ENCODE results near the gene NBPF14.
"Not testable (repeated sequence)": the region's sequence is repeated elsewhere in the genome, so short reads cannot be mapped to it uniquely, and the experiment has no call there.

NBPF14 gene, protein sequence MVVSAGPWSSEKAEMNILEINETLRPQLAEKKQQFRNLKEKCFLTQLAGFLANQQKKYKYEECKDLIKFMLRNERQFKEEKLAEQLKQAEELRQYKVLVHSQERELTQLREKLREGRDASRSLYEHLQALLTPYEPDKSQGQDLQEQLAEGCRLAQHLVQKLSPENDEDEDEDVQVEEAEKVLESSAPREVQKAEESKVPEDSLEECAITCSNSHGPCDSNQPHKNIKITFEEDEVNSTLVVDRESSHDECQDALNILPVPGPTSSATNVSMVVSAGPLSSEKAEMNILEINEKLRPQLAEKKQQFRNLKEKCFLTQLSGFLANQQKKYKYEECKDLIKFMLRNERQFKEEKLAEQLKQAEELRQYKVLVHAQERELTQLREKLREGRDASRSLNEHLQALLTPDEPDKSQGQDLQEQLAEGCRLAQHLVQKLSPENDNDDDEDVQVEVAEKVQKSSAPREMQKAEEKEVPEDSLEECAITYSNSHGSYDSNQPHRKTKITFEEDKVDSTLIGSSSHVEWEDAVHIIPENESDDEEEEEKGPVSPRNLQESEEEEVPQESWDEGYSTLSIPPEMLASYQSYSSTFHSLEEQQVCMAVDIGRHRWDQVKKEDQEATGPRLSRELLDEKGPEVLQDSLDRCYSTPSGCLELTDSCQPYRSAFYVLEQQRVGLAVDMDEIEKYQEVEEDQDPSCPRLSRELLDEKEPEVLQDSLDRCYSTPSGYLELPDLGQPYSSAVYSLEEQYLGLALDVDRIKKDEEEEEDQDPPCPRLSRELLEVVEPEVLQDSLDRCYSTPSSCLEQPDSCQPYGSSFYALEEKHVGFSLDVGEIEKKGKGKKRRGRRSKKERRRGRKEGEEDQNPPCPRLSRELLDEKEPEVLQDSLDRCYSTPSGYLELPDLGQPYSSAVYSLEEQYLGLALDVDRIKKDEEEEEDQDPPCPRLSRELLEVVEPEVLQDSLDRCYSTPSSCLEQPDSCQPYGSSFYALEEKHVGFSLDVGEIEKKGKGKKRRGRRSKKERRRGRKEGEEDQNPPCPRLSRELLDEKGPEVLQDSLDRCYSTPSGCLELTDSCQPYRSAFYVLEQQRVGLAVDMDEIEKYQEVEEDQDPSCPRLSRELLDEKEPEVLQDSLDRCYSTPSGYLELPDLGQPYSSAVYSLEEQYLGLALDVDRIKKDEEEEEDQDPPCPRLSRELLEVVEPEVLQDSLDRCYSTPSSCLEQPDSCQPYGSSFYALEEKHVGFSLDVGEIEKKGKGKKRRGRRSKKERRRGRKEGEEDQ (N-terminal part only)

DNA sequence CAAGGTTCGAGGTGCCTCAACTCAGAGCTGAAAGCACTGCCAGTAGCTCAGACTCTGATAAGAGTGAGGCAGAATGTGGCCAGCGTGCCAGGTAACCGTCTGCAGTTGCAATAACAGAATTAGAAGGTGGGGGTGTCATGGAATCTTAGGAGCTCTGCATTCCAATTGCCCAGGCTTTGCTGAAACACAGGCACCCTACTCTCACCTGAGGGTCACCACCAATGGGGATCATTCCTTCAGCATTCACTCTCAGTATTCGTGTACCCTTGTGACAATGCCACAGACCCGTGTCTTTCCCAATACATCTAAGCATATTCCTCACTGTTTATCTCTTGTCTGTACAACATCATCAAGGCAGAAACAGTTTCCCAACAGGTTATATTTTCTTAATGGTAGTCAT, at the start of gene NBPF14:
NBPF14 (minus strand) TSS at position 101 of the 400 bp plus-strand sequence. CDS start 294 bp downstream, outside the sequence.
- DNase-seq: not testable (repeated sequence)

DNA sequence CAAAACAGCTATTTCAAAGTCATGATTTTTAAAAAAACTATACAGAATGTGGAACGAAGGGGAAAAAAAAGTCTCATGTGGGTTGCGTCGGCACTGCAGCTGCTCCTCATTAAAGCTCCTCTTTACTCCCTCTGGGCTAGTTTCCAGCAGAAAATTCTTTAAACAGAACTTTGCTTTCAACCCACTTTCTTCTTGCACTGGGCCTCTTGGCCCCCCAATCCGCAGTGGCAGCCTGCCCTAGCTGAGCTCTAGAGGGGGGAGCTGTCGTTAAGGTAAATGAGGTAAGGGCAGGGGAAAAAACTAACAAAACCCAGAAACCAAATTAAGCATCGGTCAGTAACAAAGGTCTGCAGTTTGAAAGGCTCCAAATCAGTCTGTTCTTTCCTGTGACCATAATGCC, 29.6 kb upstream of the NBPF14 start:
- not testable (repeated sequence) for DNase-seq

DNA sequence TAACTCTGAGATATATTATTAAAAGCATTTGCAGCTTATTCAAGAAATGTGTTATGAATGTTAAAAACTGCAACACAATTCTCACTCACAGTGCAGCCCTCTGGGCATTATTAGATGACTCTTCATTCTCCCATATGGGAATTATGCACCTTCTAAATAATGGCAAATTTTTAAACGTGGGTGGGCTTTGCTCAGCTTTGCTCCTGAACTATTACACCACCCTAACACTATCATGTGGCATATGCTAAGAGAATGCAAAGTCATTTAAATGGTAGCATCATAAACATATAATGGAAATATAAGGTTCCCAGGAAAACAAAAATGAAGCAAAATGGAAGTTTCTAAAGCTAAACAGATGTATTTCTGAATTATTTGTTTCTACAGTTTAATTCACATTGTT, 22.4 kb upstream of the NBPF14 start:
- not testable (repeated sequence) for DNase-seq

DNA sequence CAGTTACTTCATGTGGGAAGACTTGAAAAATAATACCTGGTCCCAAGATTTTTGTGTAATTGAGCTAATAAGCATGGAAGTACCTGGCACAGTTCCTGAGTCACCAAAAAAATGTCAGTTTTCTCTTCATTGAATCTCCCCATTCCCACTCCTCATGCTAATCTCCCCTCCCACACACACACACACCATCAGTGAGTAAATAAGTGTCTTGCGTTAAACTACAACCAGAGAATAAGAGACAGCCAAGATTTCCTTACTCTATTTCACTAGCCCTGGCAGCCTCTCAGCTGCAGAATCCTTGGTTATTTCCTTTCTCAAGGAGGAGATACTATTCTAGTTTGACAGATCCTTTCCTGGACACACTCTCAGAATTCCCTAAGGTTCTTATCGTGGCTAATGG, 9.5 kb upstream of the NBPF14 start:
- DNase-seq: not testable (repeated sequence)

DNA sequence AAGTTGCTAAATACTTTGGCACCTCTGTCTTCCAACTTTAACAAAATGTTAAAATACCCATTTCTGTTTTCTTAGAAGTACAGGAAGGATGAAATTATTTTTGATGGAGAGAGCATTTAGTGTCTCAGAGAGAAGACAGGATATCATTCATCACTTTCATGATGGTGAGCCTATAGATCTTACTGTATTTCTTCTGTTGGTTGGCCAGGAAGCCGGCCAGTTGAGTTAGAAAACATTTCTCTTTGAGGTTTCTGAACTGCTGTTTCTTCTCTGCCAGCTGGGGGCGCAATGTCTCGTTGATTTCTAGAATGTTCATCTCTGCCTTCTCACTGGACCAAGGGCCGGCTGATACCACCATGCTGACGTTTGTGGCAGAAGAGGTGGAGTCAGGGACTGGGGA, 451 bp downstream of the NBPF14 start:
- DNase-seq: not testable (repeated sequence)

DNA sequence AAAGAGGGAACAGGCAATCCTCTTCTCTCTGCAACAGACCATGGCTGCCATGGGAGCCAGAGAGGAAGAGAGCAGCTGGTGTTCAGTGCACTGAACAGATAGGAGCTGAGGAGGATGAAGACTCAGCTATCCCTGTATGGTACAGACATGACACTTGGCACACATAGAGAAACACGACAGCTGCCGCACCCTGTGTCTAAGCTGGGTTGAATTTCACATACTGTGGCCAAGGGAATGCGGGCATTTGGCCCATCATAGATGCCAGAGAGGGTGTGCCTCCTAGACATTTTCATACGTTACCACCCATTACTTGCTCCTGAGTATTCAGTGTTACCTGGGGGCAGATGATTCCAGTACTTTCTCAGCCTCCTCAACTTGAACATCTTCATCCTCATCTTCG, 4.7 kb downstream of the NBPF14 start:
- not testable (repeated sequence) for DNase-seq

DNA sequence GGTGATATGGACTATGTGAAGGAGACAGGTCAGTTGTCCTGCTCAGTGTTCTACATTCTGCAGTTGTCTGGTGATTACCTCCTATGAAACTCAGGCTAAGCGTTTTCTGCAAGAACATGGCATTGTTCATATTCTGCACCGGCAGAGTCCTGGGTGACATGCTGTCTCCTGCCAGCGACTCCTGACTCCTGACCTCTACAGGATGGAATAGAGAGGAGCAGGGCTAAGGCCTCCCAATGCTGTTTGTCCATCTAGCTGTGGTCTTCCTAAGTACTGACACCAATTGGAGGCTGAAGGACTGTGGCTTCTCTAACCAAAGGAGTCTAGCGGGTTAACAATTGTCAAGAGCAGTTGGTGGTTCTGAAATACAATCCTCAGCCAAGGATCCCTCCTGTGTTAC, 63.7 kb downstream of the NBPF14 start:
- not testable (repeated sequence) for DNase-seq

DNA sequence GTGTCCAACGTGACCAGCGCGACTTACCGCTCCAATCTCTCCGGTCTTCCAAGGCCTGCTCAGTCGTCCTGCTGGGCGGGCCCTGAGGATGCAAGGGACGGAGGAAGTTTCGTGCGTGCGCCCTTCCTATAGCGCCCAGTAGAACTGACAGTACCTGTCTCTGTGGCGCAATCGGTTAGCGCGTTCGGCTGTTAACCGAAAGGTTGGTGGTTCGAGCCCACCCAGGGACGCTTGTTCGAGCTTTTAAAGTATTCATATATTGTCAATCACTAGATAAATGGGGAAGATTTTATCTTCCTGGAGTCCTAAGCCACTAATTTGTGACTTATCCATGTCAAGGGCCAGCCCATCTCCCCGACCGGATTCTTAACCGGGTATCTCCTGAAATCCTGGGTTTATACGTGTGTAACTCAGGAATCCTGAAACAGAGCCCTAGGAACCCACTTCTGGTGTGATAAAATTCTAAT, 66.7 kb downstream of the NBPF14 start:
- DNase-seq: peak; percentile 66

DNA sequence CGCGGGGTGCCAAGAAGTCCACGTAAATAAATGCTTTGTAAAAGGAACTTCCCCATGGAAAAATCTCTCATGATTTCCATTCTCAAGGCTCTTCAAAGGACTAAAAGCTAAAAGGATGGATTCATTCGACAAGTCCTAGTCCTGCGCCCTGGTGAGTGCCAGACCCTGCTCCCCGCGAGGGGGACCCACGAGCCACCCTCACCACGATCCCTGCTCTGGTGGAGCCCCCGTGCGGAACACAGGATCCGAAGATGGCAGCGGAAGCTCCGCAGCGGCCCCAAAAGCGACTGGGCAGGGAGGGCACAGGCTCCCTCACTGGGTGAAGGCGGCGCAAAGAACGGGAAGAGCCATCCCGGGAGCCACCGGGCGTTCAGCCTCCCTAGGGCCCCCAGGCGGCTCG, 67.2 kb downstream of the NBPF14 start:
- not testable (repeated sequence) for DNase-seq

DNA sequence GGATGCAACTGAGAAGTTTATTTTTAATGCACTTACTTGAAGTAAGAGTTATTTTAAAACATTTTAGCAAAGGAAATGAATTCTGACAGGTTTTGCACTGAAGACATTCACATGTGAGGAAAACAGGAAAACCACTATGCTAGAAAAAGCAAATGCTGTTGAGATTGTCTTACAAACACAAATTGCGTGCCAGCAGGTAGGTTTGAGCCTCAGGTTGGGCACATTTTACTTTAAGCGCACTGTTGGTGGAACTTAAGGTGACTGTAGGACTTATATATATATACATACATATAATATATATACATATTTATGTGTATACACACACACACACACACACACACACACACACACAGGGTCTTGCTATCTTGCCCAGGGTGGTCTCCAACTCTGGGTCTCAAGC, 69.2 kb downstream of the NBPF14 start:
- not testable (repeated sequence) for DNase-seq

DNA sequence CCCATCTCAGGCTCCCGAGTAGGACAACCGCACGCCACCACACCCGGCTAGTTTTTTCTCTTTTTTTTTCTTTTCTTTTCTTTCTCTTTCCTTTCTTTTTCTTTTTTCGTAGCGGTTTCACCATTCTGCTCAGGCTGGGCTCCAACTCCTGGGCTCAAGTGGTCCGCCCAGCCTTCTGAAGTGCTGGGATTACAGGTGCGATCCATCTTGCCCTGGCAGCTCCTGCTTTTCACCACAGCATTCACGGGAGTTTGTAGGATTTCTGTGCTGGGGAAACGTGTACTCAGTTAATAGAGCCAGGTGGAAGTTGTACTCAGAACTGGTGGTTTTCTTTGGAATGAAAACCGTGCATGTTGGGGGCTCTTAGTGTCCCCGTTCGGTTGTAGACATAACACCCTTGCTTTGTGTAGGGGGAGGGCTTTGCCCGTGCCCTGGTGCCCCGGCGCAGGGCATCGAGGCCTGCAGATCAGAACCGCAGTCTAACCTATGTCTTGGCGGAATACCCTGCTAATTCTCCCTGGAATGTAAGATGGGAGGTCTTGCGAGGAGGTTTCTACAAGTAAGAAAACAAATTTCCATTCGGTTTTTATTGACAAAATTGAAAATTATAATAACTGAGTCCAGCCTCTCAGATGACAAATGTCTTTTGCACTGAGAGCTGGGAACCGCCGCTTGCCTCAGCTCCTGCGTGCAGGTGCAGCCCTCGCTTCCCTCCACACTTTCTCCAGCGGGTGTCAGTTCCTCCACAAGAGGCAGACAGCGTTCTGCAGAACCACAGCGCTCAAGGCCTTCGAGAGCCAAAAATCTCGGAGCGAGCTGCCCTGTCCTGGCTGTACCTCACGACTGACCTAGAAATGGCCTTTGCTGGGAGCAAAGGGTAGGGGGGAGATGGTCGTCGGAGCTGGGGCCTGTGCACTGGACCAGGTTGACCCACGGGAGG, 72.3 kb downstream of the NBPF14 start:
- not testable (repeated sequence) for DNase-seq

DNA sequence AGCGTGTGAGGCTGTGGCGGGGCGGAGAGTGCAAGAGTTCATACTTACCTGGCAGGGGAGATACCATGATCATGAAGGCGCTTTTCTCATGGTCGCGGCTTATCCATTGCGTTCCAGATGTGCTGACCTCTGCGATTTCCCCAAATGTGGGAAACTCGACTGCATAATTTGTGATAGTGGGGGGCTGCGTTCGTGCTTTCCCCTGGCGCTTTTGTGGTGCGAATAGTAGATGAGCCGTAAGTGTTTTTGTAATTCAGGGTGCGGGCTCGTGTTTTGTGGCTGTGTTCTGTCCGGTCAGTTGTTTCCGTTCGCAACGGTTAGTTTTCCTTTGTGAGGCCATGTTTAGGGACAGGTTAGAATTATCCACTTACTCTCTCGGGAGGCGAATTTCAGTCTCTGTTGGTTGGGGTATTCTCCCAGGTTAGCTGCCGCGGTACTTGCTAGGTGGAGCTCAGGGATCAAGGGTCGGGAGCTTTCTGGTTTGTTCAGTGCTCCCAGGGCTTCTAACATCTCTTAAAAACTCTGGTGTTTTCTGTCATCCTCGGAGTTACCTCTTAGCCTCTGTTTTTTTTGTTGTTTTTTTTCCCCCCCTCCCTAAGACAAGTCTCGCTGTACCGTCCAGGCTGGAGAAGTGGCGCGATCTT, 73.1 kb downstream of the NBPF14 start:
- DNase-seq: peak; percentile 84

DNA sequence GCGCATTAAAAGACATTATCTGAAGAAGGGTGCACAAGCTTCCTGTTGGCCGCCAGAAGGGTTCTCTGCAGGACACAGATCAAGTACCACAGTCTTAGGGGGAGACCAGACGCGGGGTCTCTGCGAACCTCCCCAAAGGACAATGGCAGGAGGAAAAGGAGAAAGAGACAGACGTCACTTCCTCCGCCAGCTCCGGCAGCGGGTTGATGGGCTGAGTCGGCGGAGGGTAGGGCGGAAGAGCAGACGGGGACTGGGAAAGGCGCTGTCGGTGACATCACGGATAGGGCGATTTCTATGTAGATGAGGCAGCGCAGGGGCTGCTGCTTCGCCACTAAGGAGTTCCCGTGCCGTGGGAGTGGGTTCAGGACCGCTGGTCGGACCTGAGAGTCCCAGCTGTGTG, 73.7 kb downstream of the NBPF14 start:
- DNase-seq: peak; percentile 77

DNA sequence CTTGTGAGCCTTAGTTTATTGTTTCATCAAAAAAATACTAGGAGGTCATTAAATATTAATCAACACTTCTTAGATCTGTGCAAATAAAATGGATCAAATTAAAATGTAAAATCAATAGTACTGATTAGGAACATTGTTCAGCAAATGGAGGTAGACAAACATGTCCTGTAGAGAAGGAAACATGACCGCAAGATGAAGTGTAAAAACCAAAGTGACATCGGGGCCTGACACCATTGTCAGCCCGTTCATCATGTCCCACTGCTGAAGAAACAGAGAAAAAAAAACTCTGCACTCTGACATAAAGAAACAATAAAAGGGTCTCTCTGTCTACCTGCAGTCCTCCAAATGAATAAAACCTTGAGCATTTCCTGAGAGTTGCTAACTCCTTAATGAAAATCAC, 81.5 kb downstream of the NBPF14 start:
- DNase-seq: not testable (repeated sequence)

DNA sequence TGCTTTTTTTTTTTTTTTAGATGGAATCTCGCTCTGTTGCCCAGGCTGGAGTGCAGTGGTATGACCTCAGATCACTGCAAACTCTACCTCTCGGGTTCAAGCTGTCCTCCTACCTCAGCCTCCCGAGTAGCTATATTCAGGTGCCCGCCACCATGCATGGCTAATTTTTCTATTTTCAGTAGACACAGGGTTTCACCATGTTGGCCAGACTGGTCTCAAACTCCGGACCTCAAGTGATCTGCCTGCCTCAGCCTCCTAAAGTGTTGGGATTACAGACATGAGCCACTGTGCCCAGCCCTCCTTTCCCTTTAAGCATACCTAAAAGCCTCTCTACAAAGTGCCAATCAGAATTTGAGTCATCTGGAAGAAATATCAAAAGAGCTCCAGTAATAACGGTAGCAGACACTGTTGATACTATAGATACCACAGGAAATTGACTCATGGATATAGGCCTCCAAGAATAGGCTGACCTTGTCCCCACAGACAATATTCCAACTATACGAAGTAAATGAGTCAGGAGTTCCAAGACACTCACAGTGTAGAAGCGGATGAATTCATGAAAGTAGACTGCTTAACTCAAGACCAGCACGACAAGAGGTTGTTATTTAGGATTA, 83.1 kb downstream of the NBPF14 start:
- not testable (repeated sequence) for DNase-seq

DNA sequence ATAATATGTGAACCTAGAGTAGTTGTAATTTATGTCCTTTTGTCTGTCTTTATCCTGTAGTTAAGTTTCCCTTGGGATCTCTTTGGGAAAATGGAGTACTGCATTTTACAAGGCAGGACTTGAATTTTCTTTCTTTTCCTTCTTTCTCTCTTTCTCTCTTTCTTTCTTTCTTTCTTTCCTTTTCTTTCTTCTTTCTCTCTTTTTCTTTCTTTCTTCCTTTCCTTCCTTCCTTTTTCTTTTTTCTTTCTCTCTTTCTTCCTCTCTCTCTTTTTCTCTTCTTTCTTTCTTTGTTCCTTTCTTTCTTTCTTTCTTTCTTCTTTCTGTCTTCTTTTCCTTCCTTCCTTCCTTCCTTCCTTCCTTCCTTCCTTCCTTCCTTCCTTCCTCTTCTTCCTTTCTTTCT, 101.9 kb downstream of the NBPF14 start:
- DNase-seq: not testable (repeated sequence)

DNA sequence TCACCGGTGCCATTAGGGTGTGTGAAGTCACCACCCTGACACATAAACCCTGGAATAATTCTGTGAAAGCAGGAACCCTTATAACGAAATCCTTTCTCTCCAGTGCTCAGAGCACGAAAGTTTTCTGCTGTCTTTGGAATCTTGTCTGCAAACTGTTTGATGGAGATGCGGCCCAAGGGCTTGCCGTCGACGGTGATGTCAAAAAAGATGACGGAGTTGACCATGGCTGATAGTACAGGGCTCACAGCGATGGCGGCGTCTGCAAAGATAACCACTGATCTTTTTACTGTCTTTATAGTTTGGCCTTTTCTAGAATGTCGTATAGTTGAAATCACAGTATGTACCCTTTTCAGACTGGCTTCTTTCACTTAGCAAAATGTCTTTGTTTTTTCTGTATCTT, 112.8 kb downstream of the NBPF14 start, which contains the start of gene PPIAL4G:
PPIAL4G (minus strand) TSS at position 274 of the 400 bp plus-strand sequence; CDS start at position 224, 50 bp downstream.
- DNase-seq: not testable (repeated sequence)

Measured in activated CD8-positive, alpha-beta memory T cell treated with anti-CD3 and anti-CD28 coated beads, Interleukin-2, amount 50 U/mL, for 4 hours (primary cell).